CD4-positive, alpha-beta T cell treated with Interleukin-12 subunit alpha and Interleukin-12 subunit beta, for 1 hour (primary cell): ENCODE measurements around the gene ZNF782.
"Not testable (repeated sequence)": the region's sequence is repeated elsewhere in the genome, so short reads cannot be mapped to it uniquely, and the experiment has no call there.

Source experiments
- DNase-seq: peaks from one replicate; pipeline ENCODE4 v3.0.0-alpha.2; 2020

Gene ZNF782

GRCh38 chr9:96852676-96853075 is 1.6 kb downstream of the ZNF782 start:
- DNase-seq, result no peak

- DNase-seq, result no peak
Measured at GRCh38 chr9:96844040-96844439, 10.3 kb downstream of the ZNF782 start.

GRCh38 chr9:96818533-96818932 is 35.8 kb downstream of the ZNF782 start:
- no peak for DNase-seq

GRCh38 chr9:96817973-96818372 is 36.3 kb downstream of the ZNF782 start:
- no peak for DNase-seq

GRCh38 chr9:96813607-96814006 is 40.7 kb downstream of the ZNF782 start:
- no peak for DNase-seq

- DNase-seq, result not testable (repeated sequence)
Measured at GRCh38 chr9:96798959-96799358, 55.4 kb downstream of the ZNF782 start.

GRCh38 chr9:96784021-96784420 is 70.3 kb downstream of the ZNF782 start:
- DNase-seq, result no peak

GRCh38 chr9:96782235-96782634 is 72.1 kb downstream of the ZNF782 start:
- no peak for DNase-seq

- no peak for DNase-seq
Measured at GRCh38 chr9:96781552-96781951, 72.8 kb downstream of the ZNF782 start.

- DNase-seq, result no peak
Measured at GRCh38 chr9:96779089-96779488, 75.2 kb downstream of the ZNF782 start.

GRCh38 chr9:96777426-96777864 is 76.9 kb downstream of the ZNF782 start:
- no peak for DNase-seq

GRCh38 chr9:96771124-96771523 is 83.2 kb downstream of the ZNF782 start:
- no peak for DNase-seq

GRCh38 chr9:96769989-96770388 is 84.3 kb downstream of the ZNF782 start:
- DNase-seq, result no peak
